Prostate gland (tissue), 2 donors: ENCODE data around the gene PNLDC1. TPM values are rescaled to one million over a fixed set of nuclear protein-coding genes. Genes with fewer than 3 reads are reported as not detected.
A peak's percentile ranks its signal among the peaks of the same experiment; 100 is the strongest.

ENCODE experiments used
- DNase-seq: peaks from one replicate; pipeline ENCODE4 v3.0.0-alpha.2; 2019; ENCODE audit warnings: low spot score
- H3K27ac ChIP-seq, 2 donors: fragments of 200-600 bp; sonication (generic); 2 replicates each; pipeline ENCODE4 v1.5.1; 2017 to 2019
- H3K27me3 ChIP-seq: fragments of 200-600 bp; sonication (generic); replicated peaks from 2 replicates; pipeline ENCODE4 v1.5.1; 2019; ENCODE audit not compliant: insufficient read depth
- H3K36me3 ChIP-seq, 2 donors: fragments of 200-600 bp; sonication (generic); 1 replicate in 1 of 2; 2 replicates in 1 of 2; pipeline versions ENCODE4 v1.5.1 to v1.8.1; 2017 to 2019
- H3K4me1 ChIP-seq: fragments of 200-600 bp; sonication (generic); replicated peaks from 2 replicates; pipeline ENCODE4 v1.5.1; 2019
- H3K4me3 ChIP-seq, 2 donors: fragments of 200-600 bp; sonication (generic); 2 replicates each; pipeline ENCODE4 v1.5.1; 2017 to 2019
- H3K9me3 ChIP-seq: fragments of 200-600 bp; sonication (generic); 2 replicates; pipeline ENCODE4 v1.5.1; 2017
- POLR2A ChIP-seq: fragments of 450-650 bp; IDR thresholded peaks from one replicate; pipeline ENCODE4 v1.6.1; 2016; ENCODE audit warnings: antibody characterized with exemption, mild to moderate bottlenecking
- POLR2AphosphoS5 ChIP-seq: sonication (generic); formaldehyde crosslinking; IDR thresholded peaks from one replicate; pipeline ENCODE4 v1.6.1; 2017; ENCODE audit warnings: antibody characterized with exemption
- WGBS: methylation state at CpG from one replicate; pipeline ENCODE4 v1.1.5; 2018; 5-methylcytosine and 5-hydroxymethylcytosine counted together
- intact Hi-C: fragments of 100-400 bp; cut with DNase I; formaldehyde crosslinking; loops from one replicate; pipeline ENCODE4 v1.14.2; 2022
- total RNA-seq, 2 donors: library from RNA; depleted of rRNA; stranded (reverse); fragments of >200 nt; gene quantifications; one replicate each; pipeline ENCODE4 v1.1.0, GENCODE V29; 2016
- TF ChIP-seq, protein P1 (sequence below), 4 experiments: fragments of 200-600 bp in 2 of 4; fragments of 450-650 bp in 2 of 4; sonication (generic) in 2 of 4; IDR thresholded peaks; 1 replicate in 3 of 4; 2 replicates in 1 of 4; pipeline ENCODE4 v1.5.1; 2016 to 2019; ENCODE audit warnings: antibody characterized with exemption in 4 of 4, mild to moderate bottlenecking in 2 of 4, moderate library complexity in 2 of 4

PNLDC1 gene
- total RNA-seq, 2 donors from 2014 or later: 5.6 TPM; not detected in 1

DNA sequence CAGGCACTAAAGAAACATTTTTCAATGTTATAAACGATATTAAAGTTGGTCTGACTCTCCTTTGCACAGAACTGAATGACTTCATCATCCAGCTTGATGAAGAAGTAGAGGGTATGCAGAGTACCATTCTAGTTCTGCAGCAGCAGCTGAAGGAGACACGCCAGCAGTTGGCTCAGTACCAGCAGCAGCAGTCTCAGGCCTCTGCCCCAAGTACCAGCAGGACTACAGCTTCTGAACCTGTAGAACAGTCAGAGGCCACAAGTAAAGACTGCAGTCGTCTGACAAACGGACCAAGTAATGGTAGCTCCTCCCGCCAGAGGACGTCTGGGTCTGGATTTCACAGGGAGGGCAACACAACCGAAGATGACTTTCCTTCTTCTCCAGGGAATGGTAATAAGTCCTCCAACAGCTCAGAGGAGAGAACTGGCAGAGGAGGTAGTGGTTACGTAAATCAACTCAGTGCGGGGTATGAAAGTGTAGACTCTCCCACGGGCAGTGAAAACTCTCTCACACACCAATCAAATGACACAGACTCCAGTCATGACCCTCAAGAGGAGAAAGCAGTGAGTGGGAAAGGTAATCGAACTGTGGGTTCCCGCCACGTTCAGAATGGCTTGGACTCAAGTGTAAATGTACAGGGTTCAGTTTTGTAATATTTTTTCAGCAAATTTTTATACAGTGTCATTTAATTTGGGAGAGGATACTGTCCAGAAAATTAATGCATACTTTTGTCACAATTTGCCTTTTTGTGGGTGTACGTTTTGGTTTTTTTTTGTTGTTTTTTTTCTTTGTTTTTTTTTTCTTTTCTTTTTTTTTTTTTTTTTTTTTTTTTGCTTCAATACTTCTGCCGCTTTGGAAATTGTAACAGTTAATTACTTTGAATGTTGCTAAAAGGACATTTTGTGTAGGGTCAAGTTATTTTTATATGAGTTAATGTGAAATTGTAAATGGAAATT lies 44.8 kb upstream of the PNLDC1 start:
- 72% methylated on average over 15 of the region's 15 CpGs for WGBS
- TF ChIP-seq POLR2AphosphoS5 (no peak), POLR2A (no peak)
- TF ChIP-seq, protein P1, sequence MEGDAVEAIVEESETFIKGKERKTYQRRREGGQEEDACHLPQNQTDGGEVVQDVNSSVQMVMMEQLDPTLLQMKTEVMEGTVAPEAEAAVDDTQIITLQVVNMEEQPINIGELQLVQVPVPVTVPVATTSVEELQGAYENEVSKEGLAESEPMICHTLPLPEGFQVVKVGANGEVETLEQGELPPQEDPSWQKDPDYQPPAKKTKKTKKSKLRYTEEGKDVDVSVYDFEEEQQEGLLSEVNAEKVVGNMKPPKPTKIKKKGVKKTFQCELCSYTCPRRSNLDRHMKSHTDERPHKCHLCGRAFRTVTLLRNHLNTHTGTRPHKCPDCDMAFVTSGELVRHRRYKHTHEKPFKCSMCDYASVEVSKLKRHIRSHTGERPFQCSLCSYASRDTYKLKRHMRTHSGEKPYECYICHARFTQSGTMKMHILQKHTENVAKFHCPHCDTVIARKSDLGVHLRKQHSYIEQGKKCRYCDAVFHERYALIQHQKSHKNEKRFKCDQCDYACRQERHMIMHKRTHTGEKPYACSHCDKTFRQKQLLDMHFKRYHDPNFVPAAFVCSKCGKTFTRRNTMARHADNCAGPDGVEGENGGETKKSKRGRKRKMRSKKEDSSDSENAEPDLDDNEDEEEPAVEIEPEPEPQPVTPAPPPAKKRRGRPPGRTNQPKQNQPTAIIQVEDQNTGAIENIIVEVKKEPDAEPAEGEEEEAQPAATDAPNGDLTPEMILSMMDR (IDR thresholded peaks at IDR 0.05): no peak
- no peaks in the 10 kb centered on the region for H3K27me3 ChIP-seq
- H3K36me3 ChIP-seq: no peaks in the 10 kb centered on the region
- no peaks in the 10 kb centered on the region for H3K9me3 ChIP-seq
- intact Hi-C loops: no loop called here
- H3K4me3 ChIP-seq: no peak overlapping the region
- peak overlapping the region; percentile 21 to 41 for H3K27ac ChIP-seq
- DNase-seq: no peak
- peaks cover 8% of the 10 kb centered on the region for H3K4me1 ChIP-seq

DNA sequence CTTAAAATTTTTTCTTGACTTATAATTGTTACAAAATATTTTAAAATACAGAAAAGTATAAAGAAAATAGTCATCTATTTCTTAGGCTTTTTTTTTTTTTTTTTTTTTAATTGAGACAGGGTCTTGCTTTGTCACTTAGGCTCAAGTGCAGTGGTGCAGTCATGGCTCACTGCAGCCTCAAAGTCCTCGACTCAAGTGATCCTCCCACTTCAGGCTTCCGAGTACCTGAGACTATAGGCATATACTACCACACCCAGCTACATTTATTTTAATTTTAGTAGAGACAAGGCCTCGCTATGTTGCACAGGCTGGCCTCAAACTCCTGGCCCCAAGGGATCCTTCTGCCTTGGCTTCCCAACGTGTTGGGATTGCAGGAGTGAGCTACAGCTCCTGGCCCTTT lies 43.6 kb upstream of the PNLDC1 start:
- no peak overlapping the region for H3K4me3 ChIP-seq
- no peak for TF ChIP-seq POLR2AphosphoS5
- TF ChIP-seq, protein P1 (IDR thresholded peaks at IDR 0.05): no peak
- TF ChIP-seq POLR2A: no peak
- H3K4me1 ChIP-seq: peaks cover 8% of the 10 kb centered on the region
- H3K9me3 ChIP-seq: no peaks in the 10 kb centered on the region
- H3K27ac ChIP-seq: no peak overlapping the region
- DNase-seq: no peak
- intact Hi-C loops: no loop called here
- H3K27me3 ChIP-seq: no peaks in the 10 kb centered on the region
- no peaks in the 10 kb centered on the region for H3K36me3 ChIP-seq
- WGBS: 91% methylated on average over 4 of the region's 4 CpGs

DNA sequence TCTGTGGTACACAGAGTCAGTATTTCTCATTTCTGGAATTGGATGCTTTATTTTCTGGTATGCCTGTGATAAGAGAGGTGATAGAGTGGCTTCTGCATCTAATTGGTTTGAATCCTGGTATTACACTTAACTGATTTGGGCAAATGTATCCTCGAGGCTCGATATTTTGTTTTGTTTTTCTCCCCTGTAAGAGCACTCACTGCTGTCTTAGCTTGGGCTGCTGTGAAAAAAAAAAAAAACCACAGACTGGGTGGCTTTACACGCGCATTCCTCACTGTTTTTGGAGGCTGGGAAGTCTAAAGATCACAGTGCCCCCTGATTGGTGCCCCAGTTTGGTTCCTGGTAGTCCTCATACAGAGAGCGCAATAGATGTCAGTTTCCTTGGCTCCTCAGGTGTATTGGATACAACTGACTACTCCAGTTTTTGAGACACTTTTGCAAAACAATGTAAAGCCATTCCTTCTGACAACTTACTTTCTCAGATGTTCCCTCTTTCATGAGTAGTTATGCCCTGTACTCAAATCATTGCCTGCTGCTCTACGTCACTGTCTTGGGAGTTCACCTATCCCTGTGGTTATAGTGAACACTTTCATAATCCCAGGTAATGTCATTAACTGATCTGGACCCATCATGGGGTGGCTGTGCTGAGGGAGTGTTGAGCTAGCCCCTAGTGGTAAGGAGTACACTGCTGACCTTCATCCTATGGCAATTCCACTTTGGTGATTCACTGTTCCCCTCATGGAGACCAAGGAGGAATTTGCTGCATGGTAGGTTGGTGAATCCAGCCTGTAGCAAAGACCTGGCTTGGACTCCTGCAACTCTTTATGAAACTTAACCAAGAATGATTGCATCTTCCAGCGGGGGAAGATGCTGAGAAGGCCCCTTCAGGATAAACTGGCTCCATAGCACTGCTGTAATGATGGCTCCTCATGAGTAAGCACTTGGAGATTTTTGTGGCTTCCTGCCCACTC lies 41.8 kb upstream of the PNLDC1 start:
- 90% methylated on average over 7 of the region's 7 CpGs for WGBS
- H3K36me3 ChIP-seq: no peaks in the 10 kb centered on the region
- H3K9me3 ChIP-seq: no peaks in the 10 kb centered on the region
- TF ChIP-seq POLR2A (no peak), POLR2AphosphoS5 (no peak)
- TF ChIP-seq, protein P1 (IDR thresholded peaks at IDR 0.05): no peak
- intact Hi-C loops: no loop called here
- H3K4me3 ChIP-seq: no peak overlapping the region
- no peak overlapping the region for H3K27ac ChIP-seq
- H3K4me1 ChIP-seq: peaks cover 3% of the 10 kb centered on the region
- DNase-seq: no peak
- no peaks in the 10 kb centered on the region for H3K27me3 ChIP-seq

DNA sequence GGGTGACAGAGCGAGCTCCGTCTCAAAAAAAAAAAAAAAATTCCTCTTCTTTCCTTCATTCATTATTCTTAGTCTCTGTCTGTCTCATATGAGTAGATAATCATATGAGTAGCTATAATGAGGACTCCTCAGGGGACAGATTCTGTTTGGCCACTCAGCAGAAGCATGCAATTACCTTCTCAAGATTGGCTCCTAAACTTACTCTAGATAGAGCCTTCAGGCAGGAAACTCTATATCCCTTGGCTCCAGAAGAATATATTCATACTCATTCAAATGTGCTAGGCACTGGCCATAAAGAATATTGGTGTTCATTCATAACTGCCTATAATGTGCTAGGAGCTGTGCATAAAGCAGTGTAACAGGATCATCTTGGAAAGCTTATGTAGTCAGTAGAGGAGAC lies 40.4 kb upstream of the PNLDC1 start:
- Histone ChIP-seq H3K4me1 (peaks cover 3% of the 10 kb centered on the region), H3K27ac (peak overlapping the region in 1 of 2 donors; percentile 99), H3K4me3 (no peak overlapping the region), H3K36me3 (no peaks in the 10 kb centered on the region), H3K27me3 (no peaks in the 10 kb centered on the region), H3K9me3 (no peaks in the 10 kb centered on the region)
- intact Hi-C loops: loop anchor here (2.0 kb wide), 1 partner anchor 67 kb away; the partner anchor contains the start of gene SOD2
- WGBS: 73% methylated on average over 2 of the region's 2 CpGs
- no peak for DNase-seq
- TF ChIP-seq POLR2AphosphoS5: no peak
- TF ChIP-seq POLR2A: no peak
- TF ChIP-seq, protein P1 (IDR thresholded peaks at IDR 0.05): no peak
